IMR-90 (cell line): ENCODE measurements around the gene AFG1L. TPM values are rescaled to one million over a fixed set of nuclear protein-coding genes. Genes with fewer than 3 reads are reported as not detected.

ENCODE experiments used
- ATAC-seq: fragments of 200-7000 bp; cut with Tn5 transposase; 2 replicates; pipeline ENCODE4 v1.9.1; 2020; ENCODE audit warnings: low read depth, mild to moderate bottlenecking, moderate library complexity
- BruUV-seq: library from RNA; stranded (reverse); fragments of 400-500 nt; replicated peaks from 2 replicates; lab custom pipeline; 2021; lab: Mats Ljungman, UMichigan
- CTCF ChIA-PET: fragments of 300-600 bp; formaldehyde crosslinking; extraction: SDS; loops from one replicate; lab custom pipeline; 2021; ENCODE audit warnings: antibody characterized with exemption; lab: Yijun Ruan, JAX
- POLR2A ChIA-PET: fragments of 300-600 bp; sonication (Branson Sonifier 250); formaldehyde crosslinking; loops from one replicate; lab custom pipeline; 2022; ENCODE audit warnings: antibody characterized with exemption; ENCODE audit not compliant: unreplicated experiment; lab: Charles Lee
- DNase-seq: peaks from one replicate; pipeline ENCODE4 v3.0.0; 2013
- H2AFZ ChIP-seq: replicated peaks from 2 replicates; pipeline ENCODE3; 2013; ENCODE audit warnings: low read length, mild to moderate bottlenecking; ENCODE audit not compliant: poor library complexity
- H2AK5ac ChIP-seq: 2 replicates; pipeline ENCODE4 v1.6.1; 2013; ENCODE audit warnings: low read depth, low read length, inconsistent platforms
- H2AK9ac ChIP-seq: replicated peaks from 2 replicates; pipeline ENCODE3; 2013; ENCODE audit warnings: mild to moderate bottlenecking, low read depth, low read length, moderate library complexity; ENCODE audit not compliant: poor library complexity
- H2BK120ac ChIP-seq: 2 replicates; pipeline ENCODE4 v1.6.1; 2013; ENCODE audit warnings: low read depth, low read length, inconsistent platforms
- H2BK15ac ChIP-seq: 3 replicates; pipeline ENCODE4 v1.6.1; 2013; ENCODE audit warnings: low read depth, low read length, inconsistent platforms
- H2BK20ac ChIP-seq: 2 replicates; pipeline ENCODE4 v1.6.1; 2013; ENCODE audit warnings: low read depth, mild to moderate bottlenecking, inconsistent platforms, low read length, moderate library complexity
- H2BK5ac ChIP-seq: 2 replicates; pipeline ENCODE4 v1.6.1; 2013; ENCODE audit warnings: mild to moderate bottlenecking, low read depth, low read length, inconsistent platforms; ENCODE audit not compliant: poor library complexity, severe bottlenecking
- H3K14ac ChIP-seq: replicated peaks from 2 replicates; pipeline ENCODE4 v1.6.1; 2013; ENCODE audit warnings: low read depth, low read length, inconsistent platforms
- H3K18ac ChIP-seq: 2 replicates; pipeline ENCODE4 v1.6.1; 2013; ENCODE audit warnings: low read depth, low read length, control low read depth
- H3K23ac ChIP-seq: 2 replicates; pipeline ENCODE4 v1.6.1; 2013; ENCODE audit warnings: low read depth, low read length, inconsistent platforms
- H3K27ac ChIP-seq: 2 replicates; pipeline ENCODE4 v1.5.1; 2013; ENCODE audit warnings: mild to moderate bottlenecking, control low read depth, low read length; ENCODE audit not compliant: insufficient read depth
- H3K27me3 ChIP-seq: 2 replicates; pipeline ENCODE4 v1.6.1; 2013; ENCODE audit warnings: low read length; ENCODE audit not compliant: control insufficient read depth, insufficient read depth
- H3K36me3 ChIP-seq: 2 replicates; pipeline ENCODE4 v1.6.1; 2013; ENCODE audit warnings: low read length, mixed read lengths; ENCODE audit not compliant: control insufficient read depth, insufficient read depth
- H3K4ac ChIP-seq: 2 replicates; pipeline ENCODE4 v1.6.1; 2013; ENCODE audit warnings: low read depth, low read length, inconsistent platforms
- H3K4me1 ChIP-seq: 2 replicates; pipeline ENCODE4 v1.6.1; 2013; ENCODE audit warnings: low read length, mixed read lengths; ENCODE audit not compliant: control insufficient read depth, insufficient read depth
- H3K4me2 ChIP-seq: 2 replicates; pipeline ENCODE4 v1.6.1; 2013; ENCODE audit warnings: low read depth, mild to moderate bottlenecking, control low read depth, low read length, moderate library complexity
- H3K4me3 ChIP-seq: 2 replicates; pipeline ENCODE4 v1.5.1; 2013; ENCODE audit warnings: low read depth, mild to moderate bottlenecking, control low read depth, low read length, moderate library complexity; ENCODE audit not compliant: insufficient read depth
- H3K56ac ChIP-seq: 2 replicates; pipeline ENCODE4 v1.6.1; 2013; ENCODE audit warnings: low read length, inconsistent platforms; ENCODE audit not compliant: insufficient read depth; ENCODE audit errors: extremely low read depth
- H3K79me1 ChIP-seq, 2 experiments: 2 replicates each; pipeline ENCODE4 v1.6.1; 2013; ENCODE audit warnings: low read length in 2 of 2, inconsistent platforms in 1 of 2, low read depth in 1 of 2
- H3K9ac ChIP-seq: 2 replicates; pipeline ENCODE4 v1.6.1; 2013; ENCODE audit warnings: low read depth, low read length, control low read depth
- H3K9me1 ChIP-seq: 2 replicates; pipeline ENCODE4 v1.6.1; 2013; ENCODE audit warnings: low read length, inconsistent platforms; ENCODE audit not compliant: insufficient read depth
- H3K9me3 ChIP-seq: 2 replicates; pipeline ENCODE4 v1.6.1; 2013; ENCODE audit warnings: low read length; ENCODE audit not compliant: control insufficient read depth, insufficient read depth
- H4K20me1 ChIP-seq: 2 replicates; pipeline ENCODE4 v1.6.1; 2013; ENCODE audit warnings: low read length, inconsistent platforms; ENCODE audit not compliant: insufficient read depth
- H4K5ac ChIP-seq: 2 replicates; pipeline ENCODE4 v1.6.1; 2013; ENCODE audit warnings: mild to moderate bottlenecking, low read depth, low read length, control low read depth
- H4K8ac ChIP-seq, 2 experiments: 2 replicates each; pipeline ENCODE4 v1.6.1; 2013; ENCODE audit warnings: low read depth in 2 of 2, low read length in 2 of 2, control low read depth in 1 of 2, inconsistent platforms in 1 of 2
- H4K91ac ChIP-seq: 2 replicates; pipeline ENCODE4 v1.6.1; 2013; ENCODE audit warnings: low read depth, low read length, inconsistent platforms; ENCODE audit not compliant: insufficient read depth
- BHLHE40 ChIP-seq: fragments of 150-350 bp; IDR thresholded peaks from 2 replicates; pipeline ENCODE4 v1.6.1; 2016; ENCODE audit warnings: mild to moderate bottlenecking, low read depth, low read length
- CEBPB ChIP-seq: IDR thresholded peaks from 2 replicates; pipeline ENCODE4 v1.6.1; 2012; ENCODE audit warnings: low read depth, low read length, improper control_type of control experiment
- CHD1 ChIP-seq: IDR thresholded peaks from 2 replicates; pipeline ENCODE4 v1.6.1; 2012; ENCODE audit warnings: low read depth, low read length, improper control_type of control experiment
- CTCF ChIP-seq: conservative IDR thresholded peaks from 2 replicates; pipeline ENCODE4 v1.5.1; 2012; ENCODE audit warnings: mild to moderate bottlenecking, low read depth, low read length, improper control_type of control experiment
- ELK1 ChIP-seq: fragments of 150-350 bp; IDR thresholded peaks from 2 replicates; pipeline ENCODE4 v1.6.1; 2016; ENCODE audit warnings: low read depth, mild to moderate bottlenecking, low read length, moderate library complexity, borderline replicate concordance
- FOS ChIP-seq: fragments of 150-350 bp; IDR thresholded peaks from 2 replicates; pipeline ENCODE4 v1.6.1; 2016; ENCODE audit warnings: low read depth, low read length
- MAFK ChIP-seq: IDR thresholded peaks from 2 replicates; pipeline ENCODE4 v1.6.1; 2012; ENCODE audit warnings: low read depth, low read length, improper control_type of control experiment
- MAZ ChIP-seq: IDR thresholded peaks from 2 replicates; pipeline ENCODE4 v1.6.1; 2012; ENCODE audit warnings: low read depth, mild to moderate bottlenecking, low read length, improper control_type of control experiment, moderate library complexity, borderline replicate concordance
- MXI1 ChIP-seq: IDR thresholded peaks from 2 replicates; pipeline ENCODE4 v1.6.1; 2012; ENCODE audit warnings: low read depth, mild to moderate bottlenecking, low read length, moderate library complexity, borderline replicate concordance
- NFE2L2 ChIP-seq: fragments of 150-350 bp; IDR thresholded peaks from 2 replicates; pipeline ENCODE4 v1.6.1; 2016; ENCODE audit warnings: low read depth, mild to moderate bottlenecking, low read length
- POLR2A ChIP-seq: IDR thresholded peaks from 2 replicates; pipeline ENCODE4 v1.6.1; 2012; ENCODE audit warnings: mild to moderate bottlenecking, low read depth, low read length
- RAD21 ChIP-seq: IDR thresholded peaks from 2 replicates; pipeline ENCODE4 v1.6.1; 2012; ENCODE audit warnings: low read length, improper control_type of control experiment
- RCOR1 ChIP-seq: IDR thresholded peaks from 2 replicates; pipeline ENCODE4 v1.6.1; 2012; ENCODE audit warnings: mild to moderate bottlenecking, low read length, improper control_type of control experiment; ENCODE audit not compliant: insufficient replicate concordance
- SMC3 ChIP-seq: fragments of 150-350 bp; IDR thresholded peaks from 2 replicates; pipeline ENCODE4 v1.6.1; 2016; ENCODE audit warnings: low read depth, mild to moderate bottlenecking, antibody characterized with exemption, low read length, moderate library complexity
- USF2 ChIP-seq: fragments of 150-350 bp; IDR thresholded peaks from 2 replicates; pipeline ENCODE4 v1.6.1; 2017; ENCODE audit warnings: mild to moderate bottlenecking, antibody characterized with exemption, low read length, low read depth
- dilution Hi-C: fragments of 300-500 bp; cut with HindIII; formaldehyde crosslinking; loops from one replicate; pipeline ENCODE4 v1.14.3; 2018; ENCODE audit warnings: low sequenced_read_pairs; ENCODE audit not compliant: unreplicated experiment
- in situ Hi-C: fragments of 300-500 bp; cut with MboI; formaldehyde crosslinking; loops from 3 replicates; pipeline ENCODE4 v1.14.3; 2019; ENCODE audit warnings: low sequenced_read_pairs, inconsistent platforms, mixed read lengths
- intact Hi-C: fragments of 100-400 bp; cut with micrococcal nuclease; formaldehyde crosslinking; loops from 2 replicates; pipeline ENCODE4 v1.10.0; 2022
- polyA plus RNA-seq, 3 experiments: library from polyadenylated mRNA; depleted of rRNA; stranded (reverse); fragments of >200 nt; gene quantifications; 2 replicates each; pipeline ENCODE4 v1.2.3, GENCODE V29; 2012; ENCODE audit warnings: low replicate concordance in 1 of 3
- total RNA-seq: library from RNA; depleted of rRNA; stranded (reverse); fragments of >200 nt; gene quantifications from 2 replicates; pipeline ENCODE4 v1.2.3, GENCODE V29; 2012

Gene AFG1L
- total and polyA plus RNA-seq, 2 of the 4 experiments (the other 2 are of a cell fraction), result 1.0 to 2.0 TPM

- no peak for TF ChIP-seq MAZ
These were observed 271.0 kb downstream of the AFG1L start (continued) for GRCh38 chr6:108565893-108566292.

DNA sequence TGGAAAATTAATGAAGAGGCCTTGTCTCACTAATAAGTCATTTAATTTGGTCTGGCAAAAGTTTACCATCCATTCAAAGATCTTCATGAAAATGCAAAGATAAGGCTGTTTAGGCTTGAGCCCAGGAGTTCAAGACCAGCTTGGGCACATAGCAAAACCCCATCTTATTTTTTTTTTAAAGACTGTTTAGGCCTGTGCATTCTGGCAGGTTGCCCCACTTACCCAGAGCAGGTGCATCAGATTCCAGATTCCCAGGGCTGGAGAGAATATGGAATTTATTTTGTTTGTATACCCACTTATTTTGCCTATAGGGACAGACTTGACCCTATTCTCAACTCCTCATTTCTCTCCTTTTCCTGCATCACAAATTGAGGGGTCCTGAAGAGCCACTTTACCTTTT, 271.6 kb downstream of the AFG1L start:
- Histone ChIP-seq H3K4me2 (peak overlapping the region; percentile 74), H2BK15ac (no peak overlapping the region), H3K9ac (no peak overlapping the region), H2BK20ac (no peak overlapping the region), H4K91ac (no peak overlapping the region), H3K56ac (no peak overlapping the region), H3K4me3 (no peak overlapping the region), H4K8ac (no peak overlapping the region), H2AK5ac (no peak overlapping the region), H3K27ac (no peak overlapping the region), H2BK5ac (peak overlapping the region; percentile 85), H3K27me3 (no peaks in the 10 kb centered on the region), H3K14ac (no peak overlapping the region), H2BK120ac (no peak overlapping the region), H4K5ac (no peak overlapping the region), H2AFZ (no peak overlapping the region), H3K79me1 (peaks cover 13 to 65% of the 10 kb centered on the region in 2 experiments), H3K9me3 (no peaks in the 10 kb centered on the region), H3K4me1 (peaks cover 14% of the 10 kb centered on the region), H3K4ac (no peak overlapping the region), H3K23ac (peak overlapping the region; percentile 10; the same call in 1 of the 2 replicates), H4K20me1 (peaks cover 61% of the 10 kb centered on the region), H3K9me1 (peaks cover 17% of the 10 kb centered on the region), H3K36me3 (peaks cover 24% of the 10 kb centered on the region), H3K18ac (no peak overlapping the region), H2AK9ac (no peak overlapping the region)
- ATAC-seq (no peak), DNase-seq (no peak)
- POLR2A ChIA-PET, result no interaction called here
- dilution Hi-C loops (no loop called here), intact Hi-C loops (loop anchor here (2.0 kb wide), 1 partner anchor 14 kb away; no protein-coding TSS in a partner anchor), in situ Hi-C loops (no loop called here)
- no TSS peak for BruUV-seq
- CTCF ChIA-PET, result interaction anchor here (0.9 kb wide), 1 partner anchor 22 kb away, joined by 3 read pairs; no protein-coding TSS in a partner anchor
- TF ChIP-seq CTCF (no peak), NFE2L2 (no peak), CEBPB (no peak), FOS (no peak), RCOR1 (no peak), SMC3 (no peak), BHLHE40 (no peak), ELK1 (no peak), MAFK (no peak), USF2 (no peak), MXI1 (no peak), CHD1 (no peak), RAD21 (no peak), MAZ (no peak), POLR2A (no peak)
